Osteocyte (in vitro differentiated cells): ENCODE results near the gene CD200. TPM values are rescaled to one million over a fixed set of nuclear protein-coding genes. Genes with fewer than 3 reads are reported as not detected.

Source experiments
- DNase-seq: peaks from one replicate; pipeline ENCODE4 v3.0.0; 2021; ENCODE audit warnings: mixed read lengths; ENCODE audit not compliant: unreplicated experiment; ENCODE audit errors: extremely low spot score
- H3K27ac Mint-ChIP-seq: one replicate; pipeline ENCODE4 v1.8.0; 2021; ENCODE audit warnings: mild to moderate bottlenecking, mixed read lengths; ENCODE audit not compliant: unreplicated experiment
- H3K27me3 Mint-ChIP-seq: one replicate; pipeline ENCODE4 v1.8.0; 2021; ENCODE audit warnings: mixed read lengths; ENCODE audit not compliant: unreplicated experiment
- H3K36me3 Mint-ChIP-seq: one replicate; pipeline ENCODE4 v1.8.0; 2021; ENCODE audit warnings: mixed read lengths; ENCODE audit not compliant: unreplicated experiment
- H3K4me1 Mint-ChIP-seq: one replicate; pipeline ENCODE4 v1.8.0; 2021; ENCODE audit warnings: mixed read lengths; ENCODE audit not compliant: unreplicated experiment
- H3K4me3 Mint-ChIP-seq: one replicate; pipeline ENCODE4 v1.8.0; 2021; ENCODE audit warnings: mild to moderate bottlenecking, moderate library complexity, mixed read lengths; ENCODE audit not compliant: unreplicated experiment
- H3K9me3 Mint-ChIP-seq: one replicate; pipeline ENCODE4 v1.8.0; 2021; ENCODE audit warnings: mixed read lengths; ENCODE audit not compliant: unreplicated experiment
- total RNA-seq: library from RNA; stranded (reverse); gene quantifications from 2 replicates; pipeline ENCODE4 v1.2.1, GENCODE V29; 2021
- TF ChIP-seq, protein P1 (sequence below): fragments of 200-600 bp; sonication (generic); IDR thresholded peaks from 2 replicates; pipeline ENCODE4 v1.5.0; 2021; ENCODE audit warnings: antibody characterized with exemption, mild to moderate bottlenecking, moderate library complexity

CD200 gene
- total RNA-seq, 1 donor from 2014 or later: 0.27 TPM

DNA sequence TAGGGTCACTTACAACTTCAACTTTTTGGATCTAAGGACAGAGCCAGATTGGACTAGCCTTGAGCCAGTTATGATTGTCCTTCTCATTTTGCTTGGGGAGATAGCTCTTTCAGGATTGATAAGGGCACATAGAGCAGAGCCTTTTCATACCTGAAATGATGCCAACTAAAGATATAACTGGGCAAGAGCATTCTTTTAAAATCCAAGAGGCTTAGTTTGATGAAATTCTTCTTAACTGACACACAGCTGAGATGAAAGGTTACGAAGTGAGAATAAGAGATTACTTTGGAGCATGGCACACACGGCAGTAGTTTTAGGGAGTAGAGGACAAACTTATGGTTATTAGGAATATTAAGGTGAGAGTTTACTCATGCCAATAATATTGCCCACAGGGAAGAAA is 12.7 kb downstream of the CD200 start:
- Mint-ChIP-seq H3K36me3 (no peaks in the 10 kb centered on the region), H3K4me1 (no peaks in the 10 kb centered on the region), H3K9me3 (peaks cover 7% of the 10 kb centered on the region), H3K27me3 (peaks cover 31% of the 10 kb centered on the region), H3K27ac (no peak overlapping the region), H3K4me3 (no peak overlapping the region)
- TF ChIP-seq, protein P1, sequence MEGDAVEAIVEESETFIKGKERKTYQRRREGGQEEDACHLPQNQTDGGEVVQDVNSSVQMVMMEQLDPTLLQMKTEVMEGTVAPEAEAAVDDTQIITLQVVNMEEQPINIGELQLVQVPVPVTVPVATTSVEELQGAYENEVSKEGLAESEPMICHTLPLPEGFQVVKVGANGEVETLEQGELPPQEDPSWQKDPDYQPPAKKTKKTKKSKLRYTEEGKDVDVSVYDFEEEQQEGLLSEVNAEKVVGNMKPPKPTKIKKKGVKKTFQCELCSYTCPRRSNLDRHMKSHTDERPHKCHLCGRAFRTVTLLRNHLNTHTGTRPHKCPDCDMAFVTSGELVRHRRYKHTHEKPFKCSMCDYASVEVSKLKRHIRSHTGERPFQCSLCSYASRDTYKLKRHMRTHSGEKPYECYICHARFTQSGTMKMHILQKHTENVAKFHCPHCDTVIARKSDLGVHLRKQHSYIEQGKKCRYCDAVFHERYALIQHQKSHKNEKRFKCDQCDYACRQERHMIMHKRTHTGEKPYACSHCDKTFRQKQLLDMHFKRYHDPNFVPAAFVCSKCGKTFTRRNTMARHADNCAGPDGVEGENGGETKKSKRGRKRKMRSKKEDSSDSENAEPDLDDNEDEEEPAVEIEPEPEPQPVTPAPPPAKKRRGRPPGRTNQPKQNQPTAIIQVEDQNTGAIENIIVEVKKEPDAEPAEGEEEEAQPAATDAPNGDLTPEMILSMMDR: no peak
- DNase-seq: no peak

DNA sequence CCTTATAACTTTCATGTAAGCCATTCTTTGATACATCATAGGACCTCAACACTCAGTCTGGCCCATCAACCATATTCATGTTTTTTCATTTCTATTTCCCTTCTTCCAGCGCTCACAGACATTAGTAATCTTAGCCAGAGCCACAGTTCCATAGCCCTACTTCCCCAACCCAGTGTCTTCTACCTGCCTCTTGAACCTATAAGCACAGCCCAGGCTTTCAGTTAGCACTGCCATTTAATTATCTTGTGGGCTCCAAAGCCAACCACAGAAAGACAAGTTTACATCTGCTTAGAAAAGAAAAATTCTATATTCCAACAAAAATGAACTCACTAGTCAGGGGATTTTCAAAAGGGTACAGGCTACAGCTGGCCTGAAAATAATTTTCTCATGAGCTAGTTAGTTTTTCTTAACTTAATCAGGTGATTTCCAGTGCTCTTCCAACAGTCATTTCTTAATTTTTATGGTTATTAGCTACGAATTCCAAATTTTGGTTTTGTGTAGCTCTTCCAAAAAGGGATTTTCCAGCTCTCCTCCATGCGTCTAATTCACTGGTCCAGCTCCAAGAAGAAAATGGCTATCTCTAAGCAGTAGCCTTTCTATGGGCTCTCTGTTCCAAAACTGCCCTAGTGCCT is 13.7 kb downstream of the CD200 start:
- H3K36me3 Mint-ChIP-seq: no peaks in the 10 kb centered on the region
- no peaks in the 10 kb centered on the region for H3K4me1 Mint-ChIP-seq

GRCh38 chr3:112348943-112349342 is 16.0 kb downstream of the CD200 start:
- H3K27me3 Mint-ChIP-seq: peaks cover 26% of the 10 kb centered on the region
- TF ChIP-seq, protein P1: no peak
- no peak overlapping the region for H3K4me3 Mint-ChIP-seq
- H3K36me3 Mint-ChIP-seq: no peaks in the 10 kb centered on the region
- H3K27ac Mint-ChIP-seq: no peak overlapping the region
- H3K4me1 Mint-ChIP-seq: no peaks in the 10 kb centered on the region
- no peak for DNase-seq
- H3K9me3 Mint-ChIP-seq: no peaks in the 10 kb centered on the region

More for the DNA sequence above, 13.7 kb downstream of the CD200 start:
- Mint-ChIP-seq H3K27ac (no peak overlapping the region), H3K27me3 (peaks cover 27% of the 10 kb centered on the region), H3K9me3 (peaks cover 7% of the 10 kb centered on the region), H3K4me3 (no peak overlapping the region)
- DNase-seq: no peak
- TF ChIP-seq, protein P1: no peak

GRCh38 chr3:112349557-112349956 is 16.6 kb downstream of the CD200 start:
- no peaks in the 10 kb centered on the region for H3K9me3 Mint-ChIP-seq
- H3K4me1 Mint-ChIP-seq: no peaks in the 10 kb centered on the region
- no peak overlapping the region for H3K27ac Mint-ChIP-seq

GRCh38 chr3:112350018-112350810 is 17.3 kb downstream of the CD200 start:
- Mint-ChIP-seq H3K36me3 (no peaks in the 10 kb centered on the region), H3K27me3 (peaks cover 24% of the 10 kb centered on the region), H3K4me1 (no peaks in the 10 kb centered on the region), H3K9me3 (no peaks in the 10 kb centered on the region), H3K27ac (no peak overlapping the region), H3K4me3 (no peak overlapping the region)
- no peak for DNase-seq
- TF ChIP-seq, protein P1: no peak

More at GRCh38 chr3:112349557-112349956, 16.6 kb downstream of the CD200 start:
- H3K4me3 Mint-ChIP-seq: no peak overlapping the region
- no peaks in the 10 kb centered on the region for H3K36me3 Mint-ChIP-seq
- H3K27me3 Mint-ChIP-seq: peaks cover 24% of the 10 kb centered on the region
- TF ChIP-seq, protein P1: no peak
- no peak for DNase-seq
